GM10266 (cell line): ENCODE measurements around the gene METTL15.
"Not testable (repeated sequence)": the region's sequence is repeated elsewhere in the genome, so short reads cannot be mapped to it uniquely, and the experiment has no call there.

Experiments
- DNase-seq: peaks from one replicate; pipeline ENCODE4 v3.0.0; 2012; ENCODE audit errors: extremely low spot score
- TF ChIP-seq, protein P1 (sequence below): IDR thresholded peaks from 2 replicates; pipeline ENCODE4 v1.5.1; 2012; ENCODE audit warnings: mild to moderate bottlenecking, low read depth; ENCODE audit not compliant: control insufficient read depth, insufficient read depth; ENCODE audit errors: missing control alignments

Gene METTL15, protein sequence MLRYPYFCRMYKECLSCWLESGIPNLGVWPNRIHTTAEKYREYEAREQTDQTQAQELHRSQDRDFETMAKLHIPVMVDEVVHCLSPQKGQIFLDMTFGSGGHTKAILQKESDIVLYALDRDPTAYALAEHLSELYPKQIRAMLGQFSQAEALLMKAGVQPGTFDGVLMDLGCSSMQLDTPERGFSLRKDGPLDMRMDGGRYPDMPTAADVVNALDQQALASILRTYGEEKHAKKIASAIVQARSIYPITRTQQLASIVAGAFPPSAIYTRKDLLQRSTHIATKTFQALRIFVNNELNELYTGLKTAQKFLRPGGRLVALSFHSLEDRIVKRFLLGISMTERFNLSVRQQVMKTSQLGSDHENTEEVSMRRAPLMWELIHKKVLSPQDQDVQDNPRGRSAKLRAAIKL

DNA sequence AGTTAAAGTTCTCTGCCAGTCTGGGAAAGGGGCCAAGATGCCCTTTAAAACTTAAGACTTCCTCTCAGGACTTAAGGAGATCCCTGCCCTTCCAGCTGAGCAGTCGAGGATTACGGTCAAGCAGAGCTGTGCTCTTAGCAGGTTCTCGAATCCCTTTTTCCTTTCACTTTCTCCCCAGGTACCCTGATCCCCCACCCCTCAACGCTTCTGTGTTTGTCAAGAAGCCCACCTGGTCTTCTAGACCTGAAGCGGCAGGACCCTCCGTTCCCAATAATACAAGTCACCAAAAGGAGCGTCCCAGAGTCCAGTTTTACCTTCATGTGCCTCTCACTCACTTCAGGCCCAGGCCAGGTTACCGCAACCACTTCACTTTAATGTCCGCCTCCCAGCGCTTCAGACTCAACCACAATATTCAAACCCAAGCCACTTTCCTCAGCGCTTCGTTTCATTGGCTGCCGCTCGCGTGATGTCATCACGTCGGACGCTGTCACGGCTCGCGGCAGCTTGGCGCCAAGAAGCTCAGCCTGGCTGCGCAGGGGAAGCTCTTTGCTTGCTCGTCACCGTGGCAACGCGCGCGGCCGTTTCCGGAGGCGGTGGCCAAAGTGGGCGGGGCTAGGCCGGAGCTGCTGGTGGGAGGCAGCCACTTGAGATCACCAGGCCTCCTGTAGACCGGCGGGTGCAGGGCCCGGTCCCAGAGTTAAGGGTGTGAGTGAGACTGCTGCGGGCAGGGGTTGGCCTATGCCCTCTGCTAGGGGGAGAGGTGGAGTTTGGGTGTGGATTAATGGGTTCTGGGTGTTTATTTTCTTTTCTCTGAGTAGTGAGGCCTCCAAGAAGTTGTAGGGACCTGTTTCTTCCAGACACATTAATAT is at the start of gene METTL15, which contains the start of gene KIF18A:
Gene METTL15 (plus strand): TSS at position 639 of the 869 bp plus-strand sequence. CDS start 4,947 bp downstream, outside the sequence.
Gene KIF18A (minus strand): TSS at position 407 of the 869 bp plus-strand sequence. CDS start 10,209 bp downstream, outside the sequence.
- TF ChIP-seq, protein P1, sequence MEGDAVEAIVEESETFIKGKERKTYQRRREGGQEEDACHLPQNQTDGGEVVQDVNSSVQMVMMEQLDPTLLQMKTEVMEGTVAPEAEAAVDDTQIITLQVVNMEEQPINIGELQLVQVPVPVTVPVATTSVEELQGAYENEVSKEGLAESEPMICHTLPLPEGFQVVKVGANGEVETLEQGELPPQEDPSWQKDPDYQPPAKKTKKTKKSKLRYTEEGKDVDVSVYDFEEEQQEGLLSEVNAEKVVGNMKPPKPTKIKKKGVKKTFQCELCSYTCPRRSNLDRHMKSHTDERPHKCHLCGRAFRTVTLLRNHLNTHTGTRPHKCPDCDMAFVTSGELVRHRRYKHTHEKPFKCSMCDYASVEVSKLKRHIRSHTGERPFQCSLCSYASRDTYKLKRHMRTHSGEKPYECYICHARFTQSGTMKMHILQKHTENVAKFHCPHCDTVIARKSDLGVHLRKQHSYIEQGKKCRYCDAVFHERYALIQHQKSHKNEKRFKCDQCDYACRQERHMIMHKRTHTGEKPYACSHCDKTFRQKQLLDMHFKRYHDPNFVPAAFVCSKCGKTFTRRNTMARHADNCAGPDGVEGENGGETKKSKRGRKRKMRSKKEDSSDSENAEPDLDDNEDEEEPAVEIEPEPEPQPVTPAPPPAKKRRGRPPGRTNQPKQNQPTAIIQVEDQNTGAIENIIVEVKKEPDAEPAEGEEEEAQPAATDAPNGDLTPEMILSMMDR = no peak
- peak; percentile 82 for DNase-seq

DNA sequence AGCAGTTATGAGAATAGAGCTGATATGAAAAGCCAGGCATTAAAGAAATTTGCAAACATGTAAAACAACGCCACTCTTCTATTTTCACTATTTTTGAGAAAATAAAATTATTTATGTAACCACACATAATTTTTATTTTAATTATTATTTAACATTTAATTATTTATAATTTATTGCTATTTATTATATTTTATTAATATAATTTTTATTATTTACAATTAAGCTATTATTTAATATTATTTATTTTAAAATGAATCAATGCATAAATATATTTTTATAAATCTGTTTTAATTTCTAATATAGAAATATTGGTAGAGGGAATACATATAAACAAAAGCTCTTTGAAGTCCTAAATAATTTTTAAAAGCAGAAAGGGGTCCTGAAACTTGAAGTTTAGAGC is 36.9 kb upstream of the METTL15 start:
- TF ChIP-seq, protein P1 = no peak
- no peak for DNase-seq

DNA sequence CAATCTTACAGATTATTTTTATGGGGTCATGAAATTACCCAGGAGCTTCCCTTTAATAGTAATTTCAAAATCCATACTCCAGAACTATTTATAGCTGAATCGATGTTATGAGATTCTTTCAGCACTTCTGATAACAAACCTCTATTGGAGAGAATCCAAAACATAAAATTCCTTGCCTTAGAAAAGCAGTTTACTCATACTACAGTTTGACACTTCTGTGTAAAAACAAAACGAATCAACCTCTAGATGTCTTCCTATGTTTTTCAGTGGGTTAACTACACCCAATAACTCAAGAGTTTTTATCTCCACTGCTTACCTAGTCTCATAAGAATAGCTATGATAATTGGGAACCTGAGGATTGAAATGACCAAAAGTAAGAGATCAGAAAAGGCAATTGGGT is 35.9 kb upstream of the METTL15 start:
- TF ChIP-seq, protein P1 = no peak
- DNase-seq = no peak

DNA sequence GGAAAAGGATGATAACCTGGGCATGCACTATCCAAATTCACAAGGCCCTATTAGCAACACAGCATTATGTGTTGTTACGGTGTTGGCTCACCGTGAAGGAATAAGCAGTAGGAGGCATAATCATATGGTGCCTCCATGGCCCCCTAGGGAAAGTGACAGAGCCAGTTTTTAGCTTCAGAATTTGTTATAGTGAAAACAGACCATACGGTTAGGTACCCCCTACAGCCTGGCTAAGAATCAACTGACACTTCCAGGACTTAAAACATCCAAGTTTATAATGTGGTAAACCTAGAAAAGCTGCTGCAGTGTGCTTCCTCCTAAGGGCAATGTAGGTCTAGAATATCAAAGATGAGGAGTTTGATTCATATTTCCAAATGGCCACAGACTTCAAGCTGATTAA is 30.7 kb upstream of the METTL15 start:
- TF ChIP-seq, protein P1 = no peak
- DNase-seq = no peak

DNA sequence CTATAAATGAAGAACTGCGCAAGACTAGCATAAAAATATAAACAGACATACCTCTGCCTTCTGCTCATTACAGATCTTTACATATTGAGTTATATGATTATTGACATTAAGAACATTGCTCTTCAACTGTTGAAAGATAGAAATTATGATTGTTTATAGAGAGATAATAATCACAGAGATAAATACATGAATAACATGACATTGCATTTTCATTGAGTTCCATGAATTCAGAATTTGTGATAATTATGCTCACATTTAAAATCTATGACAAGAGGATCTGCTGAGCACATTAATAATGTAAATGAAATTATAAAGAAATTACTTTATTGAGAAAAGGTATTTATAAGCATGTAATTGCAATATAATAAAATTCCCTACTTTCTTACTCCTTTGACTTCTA is 25.1 kb upstream of the METTL15 start:
- TF ChIP-seq, protein P1 = no peak
- DNase-seq = no peak

DNA sequence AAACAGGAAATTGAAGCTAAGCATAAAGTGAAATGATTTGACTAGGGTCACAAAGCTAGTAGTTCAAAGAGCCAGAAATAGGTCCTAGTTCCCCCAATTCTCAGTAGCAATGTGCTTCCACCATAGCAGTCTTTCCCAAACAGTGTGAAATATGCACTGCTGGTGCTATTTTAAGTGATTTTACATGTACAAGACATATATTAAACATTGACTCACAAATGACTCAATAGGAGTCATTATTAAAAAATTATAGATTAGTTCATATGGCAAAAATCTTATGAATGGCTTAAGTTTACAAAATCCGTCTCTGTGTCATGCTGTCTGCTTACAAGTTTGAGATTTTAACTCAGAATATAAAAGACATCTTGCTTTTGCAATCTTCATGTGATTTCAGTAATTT is 21.6 kb upstream of the METTL15 start:
- TF ChIP-seq, protein P1 = no peak
- no peak for DNase-seq

DNA sequence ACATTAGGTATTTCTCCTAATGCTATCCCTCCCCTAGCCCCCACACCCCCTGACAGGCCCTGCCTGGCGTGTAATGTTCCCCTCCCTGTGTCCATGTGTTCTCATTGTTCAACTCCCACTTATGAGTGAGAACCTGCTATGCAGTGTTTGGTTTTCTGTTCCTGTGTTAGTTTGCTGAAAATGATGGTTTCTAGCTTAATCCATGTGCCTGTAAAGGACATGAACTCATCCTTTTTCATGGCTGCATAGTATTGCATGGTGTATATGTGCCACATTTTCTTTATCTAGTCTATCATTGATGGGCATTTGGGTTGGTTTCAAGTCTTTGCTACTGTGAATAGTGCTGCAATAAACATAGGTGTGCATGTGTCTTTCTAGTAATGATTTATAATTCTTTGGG is 21.0 kb upstream of the METTL15 start:
- DNase-seq = not testable (repeated sequence)

DNA sequence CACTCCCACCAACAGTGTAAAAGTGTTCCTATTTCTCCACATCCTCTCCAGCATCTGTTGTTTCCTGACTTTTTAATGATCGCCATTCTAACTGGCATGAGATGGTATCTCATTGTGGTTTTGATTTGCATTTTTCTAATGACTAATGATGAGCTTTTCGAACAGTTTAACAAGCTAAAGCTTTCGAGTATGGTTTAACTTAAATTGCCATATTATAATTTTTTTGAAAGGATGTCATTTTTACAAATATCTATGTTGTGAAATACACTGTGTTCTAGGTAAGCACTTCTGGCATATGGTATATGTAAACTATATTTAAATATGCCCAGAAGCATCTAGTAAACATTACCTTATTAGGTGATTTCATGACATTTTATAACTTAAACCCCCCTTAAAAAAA is 20.5 kb upstream of the METTL15 start:
- not testable (repeated sequence) for DNase-seq
